NK-92 (cell line): Measurements from ENCODE around the gene BAZ1B.
"Not testable (repeated sequence)": the region's sequence is repeated elsewhere in the genome, so short reads cannot be mapped to it uniquely, and the experiment has no call there.

Source experiments
- DNase-seq: peaks from one replicate; lab custom pipeline; 2025; ENCODE audit not compliant: unreplicated experiment; lab: John Stamatoyannopoulos, UW

Gene BAZ1B

GRCh38 chr7:73429622-73430505 lies 92.2 kb downstream of the BAZ1B start:
- DNase-seq: no peak

- no peak for DNase-seq
Observed at GRCh38 chr7:73429215-73429614, 92.9 kb downstream of the BAZ1B start.

- DNase-seq: no peak
Observed at GRCh38 chr7:73427902-73428787, 93.9 kb downstream of the BAZ1B start.

GRCh38 chr7:73426016-73426415 lies 96.1 kb downstream of the BAZ1B start:
- no peak for DNase-seq

- no peak for DNase-seq
Observed at GRCh38 chr7:73425356-73425983, 96.6 kb downstream of the BAZ1B start.

GRCh38 chr7:73424489-73424885 lies 97.6 kb downstream of the BAZ1B start:
- no peak for DNase-seq

GRCh38 chr7:73423519-73424488 lies 98.3 kb downstream of the BAZ1B start:
- no peak for DNase-seq

GRCh38 chr7:73420610-73421009 lies 101.5 kb downstream of the BAZ1B start:
- not testable (repeated sequence) for DNase-seq

GRCh38 chr7:73420016-73420415 lies 102.1 kb downstream of the BAZ1B start:
- not testable (repeated sequence) for DNase-seq

- no peak for DNase-seq
Observed at GRCh38 chr7:73418113-73418703, 103.9 kb downstream of the BAZ1B start.

GRCh38 chr7:73410541-73411131 lies 111.5 kb downstream of the BAZ1B start:
- DNase-seq: not testable (repeated sequence)

- DNase-seq: not testable (repeated sequence)
Observed at GRCh38 chr7:73404860-73405259, 117.2 kb downstream of the BAZ1B start.

- DNase-seq: not testable (repeated sequence)
Observed at GRCh38 chr7:73399185-73400050, 122.7 kb downstream of the BAZ1B start.

- no peak for DNase-seq
Observed at GRCh38 chr7:73397521-73398281, 124.4 kb downstream of the BAZ1B start.

- no peak for DNase-seq
Observed at GRCh38 chr7:73395538-73396503, 126.3 kb downstream of the BAZ1B start.

- no peak for DNase-seq
Observed at GRCh38 chr7:73394422-73394821, 127.7 kb downstream of the BAZ1B start.

- DNase-seq: no peak
Observed at GRCh38 chr7:73391396-73391795, 130.7 kb downstream of the BAZ1B start.
